K562 (cell line): ENCODE data around the gene NFIC. TPM values are rescaled to one million over a fixed set of nuclear protein-coding genes. Genes with fewer than 3 reads are reported as not detected.

Experiments used
- CHD4 ChIP-seq: fragments of 200-600 bp; sonication (generic); IDR thresholded peaks from 3 replicates; pipeline ENCODE4 v1.6.1; 2012; ENCODE audit warnings: low read depth, mild to moderate bottlenecking, mixed read lengths, low read length, inconsistent platforms; ENCODE audit not compliant: insufficient read depth, insufficient replicate concordance, poor library complexity, severe bottlenecking
- KLF13 ChIP-seq: fragments of 450-650 bp; IDR thresholded peaks from 2 replicates; pipeline ENCODE4 v1.6.1; 2016; ENCODE audit warnings: missing genetic modification characterization, low read depth, mild to moderate bottlenecking, missing compliant biosample characterization, moderate library complexity, borderline replicate concordance
- NEUROD1 ChIP-seq: fragments of 150-350 bp; IDR thresholded peaks from 2 replicates; pipeline ENCODE4 v1.6.1; 2014; ENCODE audit warnings: borderline replicate concordance, low read length, low read depth; ENCODE audit not compliant: partially characterized antibody
- ZFP36 ChIP-seq: fragments of 150-350 bp; IDR thresholded peaks from 2 replicates; pipeline ENCODE4 v1.6.1; 2018; ENCODE audit warnings: low read length, low read depth; ENCODE audit not compliant: partially characterized antibody
- polyA plus RNA-seq, 8 experiments: library from polyadenylated mRNA; depleted of rRNA in 4 of 8; stranded (reverse) in 5 of 8; unstranded in 3 of 8; fragments of >200 nt; fragmentation: Nextera tagmentation in 2 of 8; fragmentation: Illumina TruSeq in 1 of 8; extraction: Ambion mirVana in 2 of 8; extraction: Trizol in 1 of 8; gene quantifications; 2 replicates each; pipeline versions ENCODE4 v1.2.1 to v1.2.3, GENCODE V29; 2011 to 2014; ENCODE audit warnings: inconsistent platforms in 1 of 8, missing spikeins in 1 of 8
- total RNA-seq, 7 experiments: library from RNA; depleted of rRNA in 6 of 7; stranded (reverse); fragments of >200 nt in 6 of 7; fragmentation: Illumina TruSeq in 2 of 7; extraction: Trizol in 2 of 7; gene quantifications; 2 replicates each; pipeline versions ENCODE4 v1.2.1 to v1.2.3, GENCODE V29; 2011 to 2021; ENCODE audit warnings: low replicate concordance in 1 of 7
- TF ChIP-seq, protein P1 (sequence below), 2 experiments: fragments of 200-800 bp in 1 of 2; sonication (Bioruptor generic) in 1 of 2; sonication (generic) in 1 of 2; formaldehyde crosslinking in 1 of 2; IDR thresholded peaks in 1 of 2; conservative IDR thresholded peaks in 1 of 2; 2 replicates each; pipeline versions ENCODE4 v1.5.0 to v1.6.1; 2016 to 2020; ENCODE audit warnings: missing compliant biosample characterization in 1 of 2, missing genetic modification characterization in 1 of 2, missing genetic modification reagents in 1 of 2

NFIC gene
- total and polyA plus RNA-seq, 9 of the 15 experiments (the other 6 are each of a cell fraction or from before 2014, with no cell fraction given) = 0.71 to 62.1 (median 6.9) TPM

GRCh38 chr19:3343619-3344502 lies 22.5 kb upstream of the NFIC start (continued):
- TF ChIP-seq CHD4 (peak; percentile 78), ZFP36 (peak; percentile 93), NEUROD1 (peak; percentile 76), KLF13 (tag) (no peak)
- TF ChIP-seq, protein P1, sequence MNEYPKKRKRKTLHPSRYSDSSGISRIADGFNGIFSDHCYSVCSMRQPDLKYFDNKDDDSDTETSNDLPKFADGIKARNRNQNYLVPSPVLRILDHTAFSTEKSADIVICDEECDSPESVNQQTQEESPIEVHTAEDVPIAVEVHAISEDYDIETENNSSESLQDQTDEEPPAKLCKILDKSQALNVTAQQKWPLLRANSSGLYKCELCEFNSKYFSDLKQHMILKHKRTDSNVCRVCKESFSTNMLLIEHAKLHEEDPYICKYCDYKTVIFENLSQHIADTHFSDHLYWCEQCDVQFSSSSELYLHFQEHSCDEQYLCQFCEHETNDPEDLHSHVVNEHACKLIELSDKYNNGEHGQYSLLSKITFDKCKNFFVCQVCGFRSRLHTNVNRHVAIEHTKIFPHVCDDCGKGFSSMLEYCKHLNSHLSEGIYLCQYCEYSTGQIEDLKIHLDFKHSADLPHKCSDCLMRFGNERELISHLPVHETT (CRISPR knock-in tag; conservative IDR thresholded peaks at IDR 0.05 in 1 of 2, IDR thresholded peaks at IDR 0.05 in 1 of 2) = no peak
